TTC549 (cell line): ENCODE measurements around the gene RSBN1.

ENCODE experiments used
- FAIRE-seq: peaks from 2 replicates; lab custom pipeline; 2012; peaks lifted over from hg19 to GRCh38; lab: Jason Lieb, UNC

Gene RSBN1

DNA sequence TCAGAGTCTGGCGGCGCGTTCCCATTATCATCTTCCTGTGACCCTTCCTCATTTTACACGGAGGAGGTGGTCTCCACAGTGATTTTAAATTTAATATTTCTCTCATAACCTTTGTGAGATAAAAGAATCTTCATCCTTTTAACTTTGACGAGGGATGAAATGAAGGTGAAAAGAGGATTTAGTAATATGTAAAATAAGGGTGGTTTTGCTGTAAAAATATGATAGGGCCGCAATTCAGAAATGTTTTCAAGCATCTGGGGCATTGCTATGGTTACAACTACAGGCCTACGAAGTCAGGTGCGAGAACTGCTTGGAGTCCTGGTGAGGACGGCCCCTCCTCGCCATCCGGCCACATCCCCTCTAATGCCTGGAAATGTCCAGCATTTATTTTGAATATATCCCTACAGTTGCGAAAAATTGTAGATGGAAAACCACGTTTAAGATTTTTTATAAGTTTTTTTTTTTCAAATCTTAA lies 422 bp upstream of the RSBN1 start:
- no peak for FAIRE-seq

DNA sequence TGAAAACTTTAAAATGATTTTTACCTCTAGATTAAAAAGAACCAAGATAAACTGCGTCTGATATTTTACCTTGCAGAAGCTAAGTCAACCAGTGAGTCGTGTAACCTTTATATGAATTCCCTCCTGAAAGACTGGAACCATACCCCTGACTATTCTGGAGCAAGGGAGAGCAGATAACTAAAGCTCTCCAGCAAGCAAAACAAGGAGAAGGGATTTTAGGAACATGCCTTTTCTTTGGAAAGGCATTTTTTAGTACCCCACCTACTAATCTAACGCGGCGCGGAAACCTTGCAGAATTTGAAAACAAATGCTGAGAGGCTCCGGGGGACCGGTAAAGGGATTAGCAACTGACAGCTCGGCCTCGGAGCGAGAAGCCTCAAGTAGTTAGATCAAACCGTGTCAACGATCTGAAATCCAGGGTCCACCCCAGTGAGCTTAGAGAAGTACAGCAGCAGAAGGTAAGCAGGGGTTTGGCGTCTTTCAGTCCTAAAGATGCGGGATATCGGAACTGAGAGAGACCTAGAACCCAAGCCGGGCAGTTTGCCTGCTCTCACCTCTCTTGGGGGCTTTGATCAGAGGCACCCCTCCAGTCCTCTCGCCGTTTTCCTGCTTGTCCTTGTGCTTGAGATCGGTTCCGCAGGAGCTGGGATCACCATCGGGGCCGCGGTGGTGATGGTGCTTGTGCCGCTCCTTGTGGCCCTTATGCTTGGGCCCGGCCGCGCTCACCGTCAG lies 954 bp downstream of the RSBN1 start:
- no peak for FAIRE-seq

DNA sequence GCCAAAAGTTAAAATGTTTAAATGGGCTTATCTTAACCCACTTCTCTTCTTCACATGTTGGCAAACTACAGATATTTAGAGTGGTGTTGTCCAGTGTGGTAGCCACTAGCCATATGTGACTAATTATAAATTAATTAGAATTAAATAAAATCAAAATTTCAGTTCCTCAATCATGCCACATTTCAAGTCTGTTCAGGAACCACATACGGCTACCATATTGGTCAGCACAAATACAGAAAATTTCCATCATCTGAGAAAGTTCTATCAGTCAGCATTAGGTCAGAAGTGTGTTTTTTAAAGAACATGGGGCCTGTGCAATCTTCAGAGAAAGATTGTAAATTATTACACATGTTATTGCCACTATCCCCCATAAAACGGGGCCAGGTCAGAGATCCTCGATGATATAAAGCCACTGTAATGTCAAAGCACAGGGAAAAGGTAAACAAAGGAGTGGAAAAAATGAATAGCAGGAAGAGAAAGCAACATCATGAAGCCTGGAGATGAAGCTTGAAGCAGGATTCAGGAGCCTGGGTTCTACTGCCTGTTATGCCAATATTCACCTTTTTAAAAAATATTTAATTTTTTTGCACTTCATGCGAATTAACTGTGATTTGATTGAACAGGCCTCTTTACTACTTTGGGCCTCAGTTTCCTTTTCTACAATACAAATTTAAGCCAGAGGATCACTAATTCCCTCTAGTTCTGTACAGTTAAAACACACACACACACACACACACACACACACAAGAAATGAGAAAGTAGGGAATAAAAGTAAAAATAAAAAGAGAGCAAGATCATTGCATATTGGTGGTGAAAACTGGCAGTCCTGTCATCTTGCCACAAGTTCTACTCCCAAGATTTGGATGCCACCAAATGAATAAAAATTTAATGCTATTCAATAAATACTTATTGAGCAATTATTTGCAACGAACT lies 2.3 kb downstream of the RSBN1 start:
- FAIRE-seq, result no peak

DNA sequence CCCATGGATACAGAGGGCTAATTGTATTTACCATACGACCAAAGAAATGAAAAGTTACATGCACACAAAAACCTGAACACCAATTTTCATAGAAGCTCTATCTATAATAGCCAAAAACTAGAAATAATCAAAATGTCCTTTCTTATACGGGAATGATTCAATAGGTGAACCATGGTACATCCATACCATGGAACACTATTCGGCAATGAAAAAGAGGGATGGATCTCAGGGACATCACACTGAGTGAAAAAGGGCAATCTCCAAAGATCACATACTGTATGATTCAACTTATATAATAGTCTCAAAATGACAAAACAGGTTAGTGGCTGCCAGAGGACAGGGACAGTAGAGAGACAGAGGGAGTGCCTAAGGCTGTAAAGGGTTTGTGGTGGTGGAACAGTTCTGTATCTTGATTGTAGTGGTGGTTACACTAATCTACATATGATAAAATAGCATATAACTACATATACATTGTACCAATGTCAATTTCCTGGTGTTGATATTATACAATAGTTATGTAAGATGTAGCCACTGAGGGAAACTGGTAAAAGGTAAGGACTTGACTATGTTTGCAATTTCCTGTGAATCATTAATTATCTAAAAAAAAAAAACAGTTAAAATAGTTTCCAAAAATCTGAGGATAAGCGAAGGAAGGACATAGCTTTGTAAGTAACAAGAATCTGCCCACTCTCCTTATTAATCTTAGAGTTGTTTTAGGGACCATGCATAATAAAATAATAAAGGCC lies 3.7 kb downstream of the RSBN1 start:
- no peak for FAIRE-seq

DNA sequence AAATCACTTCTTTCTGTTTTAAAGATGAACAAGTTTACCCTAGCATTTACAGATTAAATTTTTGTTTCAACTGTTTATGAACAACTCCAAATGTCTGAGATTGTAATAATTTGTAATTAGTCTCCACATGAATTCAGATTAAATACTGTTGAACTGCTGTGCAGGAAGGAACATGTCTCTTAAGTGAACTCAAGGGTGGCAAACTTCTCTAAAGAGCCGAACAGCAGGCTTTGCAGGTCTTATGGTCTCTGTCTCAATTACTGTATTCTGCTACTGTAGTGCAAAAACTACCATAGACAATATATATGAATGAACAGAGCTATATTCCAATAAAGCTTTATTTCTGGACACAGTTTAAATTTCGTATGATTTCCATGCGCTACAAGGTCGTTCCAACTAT lies 6.6 kb downstream of the RSBN1 start:
- no peak for FAIRE-seq

DNA sequence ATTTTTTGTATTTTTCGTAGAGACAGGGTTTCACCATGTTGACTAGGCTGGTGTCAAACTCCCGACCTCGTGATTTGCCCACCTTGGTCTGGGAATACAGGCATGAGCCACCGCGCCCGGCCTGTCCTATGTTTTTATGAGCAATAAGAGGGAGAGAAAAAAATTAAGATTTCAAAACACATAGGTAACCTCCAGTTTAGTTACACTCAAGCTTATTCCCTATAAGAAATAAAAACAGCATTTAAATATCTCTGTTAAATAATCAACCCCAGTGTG lies 7.1 kb downstream of the RSBN1 start:
- no peak for FAIRE-seq

DNA sequence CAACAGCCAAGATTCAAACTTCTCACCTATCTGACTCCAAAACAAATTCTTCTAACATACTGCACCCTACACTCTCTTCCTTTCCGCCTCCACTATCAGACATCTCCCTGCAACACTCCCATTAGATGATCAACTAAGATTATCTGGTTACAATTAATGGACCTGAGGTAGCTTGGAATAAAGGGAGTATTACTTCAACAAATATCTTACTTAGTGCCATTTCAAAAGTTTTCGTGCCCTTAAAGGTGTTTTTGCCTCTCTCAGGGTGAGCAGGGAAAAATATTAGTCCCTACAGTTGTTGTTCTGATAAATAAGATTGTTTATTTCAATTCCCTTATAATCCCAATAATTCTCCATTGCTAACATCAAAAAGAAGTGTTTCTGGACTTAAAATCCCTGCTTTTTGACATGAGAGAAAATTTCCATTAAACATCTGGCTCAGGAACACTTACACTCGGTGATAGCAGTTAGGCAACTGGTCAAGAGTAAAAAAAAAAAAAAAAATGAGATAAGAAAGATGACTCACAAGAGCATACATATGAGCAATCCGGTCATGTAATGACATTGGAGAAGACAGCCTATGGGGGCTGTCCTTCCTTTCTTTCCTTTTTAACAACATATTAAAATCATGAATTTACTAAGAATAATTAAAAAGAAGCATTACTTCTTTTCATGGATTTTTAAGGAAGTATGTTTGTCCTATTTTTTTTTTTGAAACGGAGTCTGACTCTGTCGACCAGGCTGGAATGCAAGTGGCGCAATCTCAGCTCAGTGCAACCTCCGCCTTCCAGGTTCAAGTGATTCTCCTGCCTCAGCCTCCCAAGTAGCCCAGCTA lies 7.6 kb downstream of the RSBN1 start:
- FAIRE-seq, result no peak

DNA sequence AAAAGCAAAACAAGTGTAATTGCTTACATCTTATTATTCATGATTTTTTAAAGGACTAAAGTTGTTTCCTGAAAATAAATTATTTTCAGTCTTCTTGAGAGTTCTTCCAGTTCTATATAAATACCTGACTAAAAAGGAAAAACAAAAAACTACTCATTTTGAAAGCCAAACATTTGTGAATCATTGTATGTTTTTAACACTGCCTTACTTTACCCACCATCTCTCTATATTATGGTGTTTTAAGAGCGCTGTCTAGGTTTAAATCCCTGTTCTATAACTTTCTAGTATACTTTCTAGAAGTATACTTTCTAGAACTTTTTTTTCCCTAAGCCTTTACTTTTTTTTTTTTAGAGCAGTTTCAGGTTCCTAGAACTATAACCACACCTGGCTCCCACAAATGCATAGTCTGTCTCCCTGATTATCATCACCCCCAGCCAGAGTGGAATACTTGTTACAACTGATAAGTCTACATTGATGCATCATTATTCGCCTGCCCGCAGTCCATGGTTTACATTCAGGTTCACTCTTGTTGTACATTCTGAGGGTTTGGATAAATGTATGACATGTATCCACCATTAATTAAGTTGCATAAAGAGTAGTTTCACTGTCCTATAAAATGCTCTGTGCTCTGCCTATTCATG lies 9.8 kb downstream of the RSBN1 start:
- FAIRE-seq, result no peak

DNA sequence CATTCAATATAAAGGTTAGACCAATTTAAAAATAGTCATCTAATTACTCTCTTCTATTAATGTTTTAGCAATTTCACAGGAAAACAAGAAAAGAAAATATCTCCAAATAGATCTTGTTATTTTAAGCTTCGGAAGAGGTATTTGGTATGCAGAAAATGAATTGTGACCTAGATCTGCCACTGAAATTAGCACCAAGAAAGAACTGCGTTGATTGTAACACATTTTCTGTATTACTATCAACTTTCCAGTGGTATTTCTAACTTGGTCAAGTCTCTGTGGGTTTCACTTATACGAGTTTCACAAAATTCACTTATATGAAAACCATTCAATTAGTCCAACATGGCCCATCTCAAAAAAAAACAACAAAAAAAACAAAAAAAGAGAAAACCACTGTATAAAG lies 11.8 kb downstream of the RSBN1 start:
- no peak for FAIRE-seq

DNA sequence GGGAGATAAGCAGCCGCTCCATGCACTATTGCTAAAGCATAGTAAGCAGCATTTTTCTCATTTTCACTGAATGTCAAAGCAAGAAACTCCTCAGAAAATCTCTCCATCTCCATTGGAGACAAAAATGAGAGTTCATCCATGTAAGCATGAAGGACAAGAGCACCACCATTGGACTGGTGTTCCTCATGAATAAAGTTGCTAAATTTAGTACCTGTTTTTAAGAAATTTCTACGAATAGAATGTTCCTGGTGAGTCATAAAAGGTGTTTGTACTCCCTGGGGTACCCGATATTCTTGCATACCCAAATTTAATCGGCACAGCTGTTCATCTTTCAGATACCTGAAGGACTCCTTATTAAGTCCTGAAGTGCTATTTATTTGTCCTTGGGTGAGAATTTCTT lies 14.8 kb downstream of the RSBN1 start:
- FAIRE-seq, result no peak

DNA sequence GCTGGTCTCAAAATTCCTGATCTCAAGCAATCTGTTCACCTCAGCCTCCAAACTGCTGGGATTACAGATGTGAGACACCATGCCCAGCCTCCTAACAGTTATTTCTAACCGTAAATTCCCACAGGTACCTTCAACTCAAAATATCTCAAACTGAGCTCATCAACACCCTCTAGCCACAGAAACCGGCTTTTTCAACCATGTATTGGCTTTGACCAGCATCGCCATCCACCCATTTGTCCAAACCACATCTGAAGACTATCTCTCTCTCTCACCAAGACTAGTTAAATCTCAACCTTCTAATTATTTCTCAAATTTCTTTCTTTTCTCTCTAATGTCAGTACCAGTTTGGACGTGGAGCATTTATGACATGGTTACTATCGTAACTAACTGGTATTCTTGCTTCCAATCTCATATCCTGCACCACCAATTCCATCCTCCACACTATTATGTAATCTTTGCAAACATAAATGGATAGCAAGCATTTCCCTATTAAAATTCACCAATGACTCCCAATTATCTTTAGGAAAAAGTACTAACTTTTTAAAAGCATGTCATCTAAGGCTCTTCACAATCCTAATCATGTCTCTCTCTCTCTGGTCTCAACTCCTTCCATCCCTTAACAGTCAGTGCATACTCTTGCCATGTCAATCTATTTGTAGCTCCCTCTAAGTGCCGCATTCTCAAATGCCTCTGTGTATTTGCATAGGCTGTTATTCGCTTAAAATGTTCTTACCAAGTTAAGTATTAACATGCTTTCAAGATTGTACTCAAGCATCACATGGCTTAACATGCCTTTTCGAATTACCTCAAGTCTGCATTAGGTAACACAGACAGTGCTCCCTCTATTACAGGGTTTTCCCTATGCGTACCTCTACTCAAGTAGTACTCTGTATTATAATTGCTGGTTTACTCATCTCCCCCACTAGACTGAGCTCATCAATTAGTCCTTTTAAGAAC lies 18.1 kb downstream of the RSBN1 start:
- FAIRE-seq, result no peak

DNA sequence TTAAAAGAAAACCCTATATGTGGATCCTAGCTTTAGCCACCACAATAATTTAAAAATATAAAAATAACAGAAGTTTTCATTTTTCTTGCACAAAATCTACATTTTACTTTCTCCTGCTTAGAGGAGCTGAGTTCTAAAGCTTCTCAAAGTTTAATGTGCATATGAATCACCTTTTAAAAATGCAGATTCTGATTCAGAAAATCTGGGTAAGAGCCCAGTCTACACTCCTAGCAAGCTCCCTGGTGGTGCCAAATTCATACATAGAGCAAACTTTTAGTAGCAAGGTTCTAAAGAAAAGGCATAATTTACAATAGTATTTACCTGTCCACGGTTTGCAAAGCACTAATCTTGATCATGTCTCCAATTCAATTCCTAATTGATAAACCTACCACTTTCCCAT lies 19.3 kb downstream of the RSBN1 start:
- no peak for FAIRE-seq

DNA sequence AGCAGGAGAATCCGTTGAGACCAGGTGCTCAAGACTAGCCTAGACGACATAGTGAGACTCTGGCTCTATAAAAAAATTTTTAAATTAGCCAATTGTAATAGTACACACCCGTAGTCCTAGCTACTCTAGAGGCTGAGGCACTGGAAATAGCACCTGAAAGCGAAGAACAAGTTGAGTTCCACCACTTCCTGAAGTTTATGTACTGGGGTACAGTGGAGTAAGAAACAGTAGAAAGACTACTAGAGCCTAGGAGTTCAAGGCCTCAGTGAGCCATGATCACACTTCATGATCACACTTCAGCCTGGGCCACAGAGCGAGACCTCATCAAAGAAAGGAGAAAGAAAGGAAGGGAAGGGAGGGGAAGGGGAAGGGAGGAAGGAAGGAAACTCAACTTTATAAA lies 19.8 kb downstream of the RSBN1 start:
- no peak for FAIRE-seq

DNA sequence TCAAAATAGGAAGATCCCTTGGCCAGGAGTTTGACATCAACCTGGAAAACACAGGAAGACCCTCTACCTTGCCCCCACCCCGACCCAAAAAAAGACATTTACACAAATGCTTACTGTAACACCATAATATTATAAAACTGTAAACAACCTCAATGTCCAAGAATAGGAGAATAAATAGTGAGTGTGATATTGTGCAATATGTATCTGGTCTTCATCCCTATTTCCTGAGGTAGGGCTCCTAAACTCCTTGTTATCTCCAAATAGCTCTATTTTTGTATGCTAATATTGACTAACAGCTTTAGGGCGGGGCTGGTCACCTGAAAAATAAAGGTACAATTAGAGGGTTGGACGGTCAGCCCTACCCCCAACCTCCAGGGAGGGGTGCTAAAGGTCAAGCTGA lies 23.5 kb downstream of the RSBN1 start:
- no peak for FAIRE-seq

DNA sequence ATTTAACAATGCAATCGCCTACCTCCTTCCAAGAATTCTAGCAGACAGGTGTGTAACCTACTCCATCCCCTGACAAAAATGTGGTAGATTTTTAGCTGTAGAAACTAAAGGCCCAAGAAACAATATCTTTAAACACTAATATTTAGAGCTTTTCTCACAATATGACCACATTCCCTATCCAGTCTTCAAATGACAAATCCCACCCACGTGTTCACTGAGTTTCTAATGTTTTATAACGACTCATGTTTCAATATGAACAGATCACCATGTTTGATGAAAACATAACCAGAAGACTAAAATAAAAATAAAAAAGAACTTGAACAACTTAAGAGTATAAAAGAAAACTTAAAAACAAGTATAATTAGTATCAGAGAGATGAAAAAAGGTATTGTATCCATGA lies 24.6 kb downstream of the RSBN1 start:
- no peak for FAIRE-seq

DNA sequence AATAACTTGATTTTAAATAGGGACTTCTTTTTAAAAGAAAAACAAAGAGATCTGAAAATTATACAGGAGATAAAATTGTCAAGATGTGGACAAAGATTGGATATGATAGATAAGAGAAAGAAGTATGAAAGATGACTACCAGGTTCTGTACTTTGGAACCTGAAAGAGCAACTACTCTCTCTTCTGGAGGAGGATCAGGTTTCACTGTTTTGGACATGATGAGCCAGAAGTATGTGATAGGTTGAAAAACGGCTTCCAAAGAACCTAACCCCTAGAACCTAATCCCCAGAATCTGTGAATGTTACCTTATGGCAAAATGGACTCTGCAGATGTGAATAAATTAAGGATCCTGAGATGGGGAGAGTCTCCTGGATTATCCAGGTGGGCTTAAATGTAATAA lies 26.2 kb downstream of the RSBN1 start:
- FAIRE-seq, result no peak

DNA sequence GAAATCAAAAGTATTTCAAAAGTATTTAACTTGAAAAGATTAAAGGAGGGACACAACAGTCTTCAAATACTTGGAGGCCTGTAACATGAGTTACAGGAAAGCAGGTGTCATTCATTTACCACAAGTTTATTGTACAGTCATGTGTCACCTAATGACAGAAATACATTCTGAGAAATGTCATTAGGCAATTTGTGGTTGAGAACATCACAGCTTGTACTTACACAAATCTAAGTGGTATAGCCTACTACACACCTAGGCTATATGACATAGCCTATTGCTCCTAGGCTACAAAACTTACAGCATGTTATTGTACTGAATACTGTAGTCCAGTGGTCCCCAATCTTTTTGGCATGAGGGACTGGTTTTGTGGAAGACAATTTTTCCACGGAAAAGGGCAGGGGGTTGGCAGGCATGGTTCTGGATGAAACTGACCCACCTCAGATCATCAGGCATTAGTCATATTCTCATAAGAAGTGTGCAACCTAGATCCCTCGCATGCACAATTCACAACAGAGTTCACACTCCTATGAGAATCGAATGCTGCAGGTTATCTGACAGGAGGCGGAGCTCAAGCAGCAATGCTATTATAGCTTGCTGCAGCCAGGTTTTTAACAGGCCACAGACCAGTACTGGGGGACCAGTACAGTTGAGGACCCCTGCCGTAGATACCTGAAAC lies 28.0 kb downstream of the RSBN1 start:
- no peak for FAIRE-seq

DNA sequence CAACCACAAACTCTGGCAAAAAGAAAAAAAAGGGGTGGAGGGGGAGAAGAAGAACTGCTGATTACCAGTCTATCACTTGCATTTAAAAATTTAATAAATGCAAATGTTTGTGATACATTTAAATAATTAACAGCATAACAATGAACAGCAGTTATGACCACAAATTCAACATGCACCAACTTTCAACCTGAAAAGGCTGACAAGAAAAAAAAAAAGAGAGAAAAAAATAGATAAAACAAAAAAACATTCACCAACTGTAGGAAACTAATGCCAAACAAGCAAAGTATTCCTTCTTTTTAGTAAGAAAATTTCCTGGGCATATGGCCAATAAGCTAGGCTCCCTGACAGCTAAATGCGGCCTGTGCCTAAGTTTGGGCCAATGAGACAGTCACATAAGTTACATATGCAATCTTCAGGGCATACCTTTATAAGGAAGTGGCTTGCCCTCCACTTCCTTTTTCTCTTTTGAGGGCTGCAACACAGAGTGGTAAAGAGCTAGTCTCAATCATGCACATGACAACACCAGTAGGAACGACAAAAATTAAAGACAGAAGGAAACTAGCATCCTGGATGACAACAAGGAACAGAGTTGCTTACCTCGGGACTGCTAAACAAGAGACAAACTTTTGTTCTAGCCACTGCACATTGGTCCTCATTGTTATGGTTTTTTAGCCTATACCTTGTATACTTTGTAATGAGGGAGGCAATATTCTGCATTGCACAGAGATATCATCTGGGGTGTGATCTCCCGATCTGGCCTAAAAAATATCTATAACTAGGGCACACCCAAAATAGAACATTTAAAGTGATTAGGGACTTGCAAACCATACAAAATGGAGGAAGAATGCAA lies 28.8 kb downstream of the RSBN1 start:
- FAIRE-seq, result no peak

DNA sequence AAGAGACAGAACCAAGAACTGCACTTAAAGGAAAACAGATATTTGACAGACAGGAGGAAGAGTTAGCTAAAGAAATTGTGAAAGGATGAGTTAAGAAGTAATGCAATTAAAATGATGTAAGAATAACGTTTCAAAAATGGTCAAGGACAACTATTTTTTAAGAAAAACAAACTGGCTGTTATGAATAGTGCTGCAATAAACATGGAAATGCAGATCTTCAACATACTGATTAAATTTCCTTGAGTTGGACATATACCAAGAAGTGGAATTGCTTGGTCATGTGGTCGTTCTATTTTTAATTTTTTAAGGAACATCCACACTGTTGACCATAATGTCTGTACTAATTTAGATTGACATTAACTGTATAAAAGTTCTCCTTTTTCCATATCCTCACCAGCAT lies 29.9 kb downstream of the RSBN1 start:
- FAIRE-seq, result no peak
